Aorta (tissue), 5 donors: Measurements from ENCODE around the gene CDX1. TPM values are rescaled to one million over a fixed set of nuclear protein-coding genes. Genes with fewer than 3 reads are reported as not detected.

Experiments
- ATAC-seq: fragments of 200-7000 bp; cut with Tn5 transposase; one replicate; pipeline ENCODE4 v1.9.1; 2022; ENCODE audit warnings: moderate library complexity; ENCODE audit not compliant: low FRiP score
- DNase-seq, 2 donors: peaks; one replicate each; pipeline ENCODE4 v3.0.0-alpha.2; 2020
- H3K27ac ChIP-seq, 2 donors: one replicate each; pipeline ENCODE4 v1.5.1; 2013; ENCODE audit warnings: low read length in 2 of 2, mild to moderate bottlenecking in 2 of 2, moderate library complexity in 2 of 2, control low read depth in 1 of 2, inconsistent platforms in 1 of 2, low read depth in 1 of 2
- H3K27me3 ChIP-seq, 2 donors: one replicate each; pipeline ENCODE4 v1.6.1; 2013; ENCODE audit warnings: control low read depth in 1 of 2, low read length in 1 of 2, mild to moderate bottlenecking in 1 of 2, moderate library complexity in 1 of 2; ENCODE audit not compliant: insufficient read depth in 2 of 2, control insufficient read depth in 1 of 2
- H3K36me3 ChIP-seq, 2 donors: one replicate each; pipeline ENCODE4 v1.6.1; 2013; ENCODE audit warnings: control low read depth in 1 of 2, low read length in 1 of 2, mild to moderate bottlenecking in 1 of 2; ENCODE audit not compliant: insufficient read depth in 2 of 2, control insufficient read depth in 1 of 2
- H3K4me1 ChIP-seq, 2 donors: one replicate each; pipeline ENCODE4 v1.6.1; 2013; ENCODE audit warnings: low read length in 2 of 2, control low read depth in 1 of 2, mild to moderate bottlenecking in 1 of 2, moderate library complexity in 1 of 2; ENCODE audit not compliant: insufficient read depth in 2 of 2, control insufficient read depth in 1 of 2
- H3K4me3 ChIP-seq, 2 donors: one replicate each; pipeline ENCODE4 v1.5.1; 2013; ENCODE audit warnings: low read length in 2 of 2, control low read depth in 1 of 2, mild to moderate bottlenecking in 1 of 2
- H3K9me3 ChIP-seq: one replicate; pipeline ENCODE4 v1.6.1; 2013; ENCODE audit warnings: mild to moderate bottlenecking, low read length; ENCODE audit not compliant: control insufficient read depth
- WGBS, 2 donors: extraction: QIAGEN DNeasy Blood & Tissue Kit; methylation state at CpG; one replicate each; pipeline ENCODE4 v1.1.7; 2013; 5-methylcytosine and 5-hydroxymethylcytosine counted together
- intact Hi-C, 2 donors: fragments of 100-400 bp; cut with DNase I; formaldehyde crosslinking; loops; one replicate each; pipeline versions ENCODE4 v1.14.2 to v1.15.0; 2022
- polyA plus RNA-seq, 2 donors: library from polyadenylated mRNA; stranded (reverse); fragments of 200-250 nt; gene quantifications; one replicate each; pipeline ENCODE4 v1.2.3, GENCODE V29; 2013
- total RNA-seq, 2 donors: library from RNA; stranded (reverse); fragmentation: NEBNext Ultra II Directional; extraction: Animal tissue kit (Norgen Biotek cat#: 25700); gene quantifications; one replicate each; pipeline ENCODE4 v1.2.1, GENCODE V29; 2021
- donor health status: healthy with polysubstance abuse.
- donor health status: Bipolar disorder and iron deficiency.
- donor health status: DM: no; HTN: no; CAD: no.
- donor health status: DM: no; HTN: no; CAD: no.
- donor health status: DM: yes; HTN: yes; CAD: no.

Gene CDX1
- total and polyA plus RNA-seq, 4 donors: 0.69 to 30.2 TPM; not detected in 2

- peak; percentile 91 to 97 for DNase-seq
- peak overlapping the region in 1 of 2 donors; percentile 26 for H3K27ac ChIP-seq
- peaks cover 0 to 2% of the 10 kb centered on the region in 2 donors for H3K4me1 ChIP-seq
Observed at GRCh38 chr5:150161242-150162141, 5.1 kb upstream of the CDX1 start.

DNA sequence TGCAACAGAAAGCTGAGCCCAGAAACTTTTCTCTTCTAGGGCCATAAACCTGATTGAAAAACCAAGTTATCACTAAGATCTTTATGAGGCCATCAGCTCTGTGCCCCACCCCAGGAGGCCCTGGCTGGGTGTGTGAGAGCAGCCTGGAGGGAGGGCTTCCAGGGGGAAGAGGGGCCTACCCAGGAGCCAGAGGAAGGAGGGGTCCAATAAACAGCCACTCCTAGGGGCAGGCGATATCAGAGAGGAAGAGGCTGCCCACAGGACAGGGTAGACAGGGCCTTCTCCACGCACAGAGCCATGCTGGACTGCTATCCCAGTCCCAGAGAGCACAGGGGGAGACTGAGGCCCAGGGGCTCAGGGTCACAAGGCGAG, 4.5 kb upstream of the CDX1 start:
- H3K36me3 ChIP-seq: no peaks in the 10 kb centered on the region
- DNase-seq (no peak), ATAC-seq (no peak)
- H3K4me3 ChIP-seq: no peak overlapping the region
- 88 to 97% methylated on average over 3 of the region's 3 CpGs for WGBS, 2 donors
- H3K27ac ChIP-seq: no peak overlapping the region
- H3K4me1 ChIP-seq: peaks cover 0 to 2% of the 10 kb centered on the region in 2 donors
- intact Hi-C loops: no loop called here
- no peaks in the 10 kb centered on the region for H3K9me3 ChIP-seq
- no peaks in the 10 kb centered on the region for H3K27me3 ChIP-seq

More at GRCh38 chr5:150161242-150162141, 5.1 kb upstream of the CDX1 start:
- 44 to 48% methylated on average over 14 of the region's 14 CpGs for WGBS, 2 donors
- Histone ChIP-seq H3K27me3 (no peaks in the 10 kb centered on the region), H3K36me3 (no peaks in the 10 kb centered on the region), H3K9me3 (no peaks in the 10 kb centered on the region), H3K4me3 (no peak overlapping the region)
- peak; percentile 84 for ATAC-seq
- intact Hi-C loops: loop anchor here (1.0 to 2.0 kb wide), 3 partner anchors 31 to 57 kb away; no protein-coding TSS in a partner anchor

DNA sequence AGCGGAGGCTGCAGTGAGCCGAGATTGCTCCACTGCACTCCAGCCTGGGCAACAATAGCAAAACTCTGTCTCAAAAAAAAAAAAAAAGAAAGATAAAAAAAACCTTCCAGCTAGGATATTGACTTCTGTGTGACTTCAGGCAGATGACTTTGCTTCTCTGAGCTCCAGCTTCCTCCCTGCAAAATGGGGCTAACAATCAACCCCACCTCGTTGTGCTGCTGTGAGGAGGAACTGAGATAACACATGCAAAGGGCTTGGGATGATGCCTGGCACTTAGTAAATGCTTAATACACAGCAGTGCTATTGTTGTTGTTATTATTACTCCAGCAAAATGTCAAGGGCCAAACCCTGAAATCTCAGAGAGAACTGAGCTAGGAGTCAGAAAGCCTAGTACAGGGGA, 3.5 kb upstream of the CDX1 start:
- H3K4me1 ChIP-seq: peaks cover 0 to 2% of the 10 kb centered on the region in 2 donors
- no peaks in the 10 kb centered on the region for H3K9me3 ChIP-seq
- H3K27me3 ChIP-seq: no peaks in the 10 kb centered on the region
- H3K27ac ChIP-seq: no peak overlapping the region
- intact Hi-C loops: no loop called here
- H3K4me3 ChIP-seq: no peak overlapping the region
- no peaks in the 10 kb centered on the region for H3K36me3 ChIP-seq
- DNase-seq (no peak), ATAC-seq (no peak)
- WGBS, 2 donors: 40 to 54% methylated on average over 3 of the region's 3 CpGs

DNA sequence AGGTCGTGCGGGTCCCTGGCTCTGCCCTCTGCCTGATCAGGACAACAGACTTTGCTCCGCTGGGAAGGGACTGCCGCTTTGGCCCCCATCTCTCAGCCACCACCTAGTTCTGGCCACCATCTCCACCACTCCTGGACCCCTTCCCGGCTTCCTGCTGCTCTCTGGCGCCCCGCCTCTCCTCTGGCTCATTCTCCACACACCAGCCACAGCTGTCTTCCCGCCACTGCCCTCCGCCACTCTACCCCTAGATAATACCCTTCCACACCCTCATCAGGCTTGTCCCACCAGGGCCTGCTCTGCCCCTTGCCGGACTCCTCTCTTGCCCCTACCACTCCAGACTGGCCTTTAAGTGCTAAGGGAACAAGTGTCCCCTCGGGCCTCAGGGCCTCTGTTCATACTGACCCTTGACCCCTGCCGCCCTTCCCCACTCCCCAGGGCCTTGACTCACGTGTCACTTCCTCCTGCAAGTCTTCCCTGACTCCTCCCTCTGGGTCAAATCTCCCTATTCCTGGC, 3.0 kb upstream of the CDX1 start:
- peak; percentile 80 to 90 for DNase-seq
- ATAC-seq: peak; percentile 42
- H3K27ac ChIP-seq: no peak overlapping the region
- no peaks in the 10 kb centered on the region for H3K27me3 ChIP-seq
- intact Hi-C loops: no loop called here
- H3K36me3 ChIP-seq: no peaks in the 10 kb centered on the region
- H3K4me3 ChIP-seq: no peak overlapping the region
- WGBS, 2 donors: 11 to 16% methylated on average over 12 to 13 of the region's 13 CpGs
- H3K4me1 ChIP-seq: no peaks in the 10 kb centered on the region
- H3K9me3 ChIP-seq: no peaks in the 10 kb centered on the region

DNA sequence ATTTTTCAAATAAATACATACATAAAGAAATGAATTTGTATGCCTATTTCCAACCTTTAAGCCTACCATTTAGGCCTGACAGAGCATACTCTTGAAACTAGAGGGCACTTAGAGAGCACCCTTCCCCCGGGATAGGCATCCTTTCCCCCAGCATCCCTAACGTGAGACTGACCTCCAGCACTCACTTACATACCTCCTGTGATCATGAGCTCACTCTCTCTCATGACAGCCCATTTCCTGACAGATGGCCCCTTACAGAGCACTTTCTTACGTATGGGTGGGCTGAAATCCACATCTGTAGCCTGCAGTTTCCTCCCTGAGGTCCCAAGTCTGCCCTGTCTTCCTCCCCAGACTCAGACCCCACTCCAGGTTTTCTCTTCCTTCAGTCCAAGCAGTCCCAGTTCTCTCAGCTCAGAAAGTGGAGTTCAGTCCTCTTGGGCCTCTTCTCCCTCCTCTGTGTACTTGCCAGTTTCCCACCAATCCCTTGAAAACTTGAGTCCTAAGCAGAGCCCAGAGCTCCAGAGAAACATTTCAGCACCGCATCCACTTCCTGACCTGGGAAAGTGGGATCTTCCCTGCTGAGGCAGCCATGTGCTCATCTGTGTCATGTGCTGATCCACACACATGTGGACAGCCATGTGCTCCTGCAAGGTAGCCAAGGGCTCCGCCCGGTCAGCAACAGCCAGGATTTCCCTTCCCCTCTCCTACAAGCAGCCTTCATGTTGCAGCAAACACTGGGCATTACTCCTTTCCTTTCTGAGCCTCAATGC, 2.2 kb upstream of the CDX1 start:
- no peak for ATAC-seq
- DNase-seq: no peak
- no peak overlapping the region for H3K27ac ChIP-seq
- H3K36me3 ChIP-seq: no peaks in the 10 kb centered on the region
- 67 to 68% methylated on average over 6 of the region's 6 CpGs for WGBS, 2 donors
- no peak overlapping the region for H3K4me3 ChIP-seq
- intact Hi-C loops: no loop called here
- no peaks in the 10 kb centered on the region for H3K27me3 ChIP-seq
- H3K9me3 ChIP-seq: no peaks in the 10 kb centered on the region
- no peaks in the 10 kb centered on the region for H3K4me1 ChIP-seq

- Histone ChIP-seq H3K36me3 (no peaks in the 10 kb centered on the region), H3K27me3 (no peaks in the 10 kb centered on the region), H3K4me1 (no peaks in the 10 kb centered on the region), H3K27ac (no peak overlapping the region), H3K9me3 (no peaks in the 10 kb centered on the region), H3K4me3 (no peak overlapping the region)
- 84 to 88% methylated on average over 26 to 27 of the region's 27 CpGs for WGBS, 2 donors
- intact Hi-C loops: no loop called here
- no peak for DNase-seq
- no peak for ATAC-seq
Observed at GRCh38 chr5:150166037-150166649, 435 bp upstream of the CDX1 start.

GRCh38 chr5:150167512-150167850, 903 bp downstream of the CDX1 start:
- H3K27ac ChIP-seq: no peak overlapping the region
- DNase-seq (no peak), ATAC-seq (no peak)
- WGBS, 2 donors: 93 to 95% methylated on average over 15 of the region's 15 CpGs
- no peaks in the 10 kb centered on the region for H3K36me3 ChIP-seq
- H3K9me3 ChIP-seq: no peaks in the 10 kb centered on the region
- no peaks in the 10 kb centered on the region for H3K4me1 ChIP-seq
- no peak overlapping the region for H3K4me3 ChIP-seq
- H3K27me3 ChIP-seq: no peaks in the 10 kb centered on the region
- intact Hi-C loops: no loop called here

DNA sequence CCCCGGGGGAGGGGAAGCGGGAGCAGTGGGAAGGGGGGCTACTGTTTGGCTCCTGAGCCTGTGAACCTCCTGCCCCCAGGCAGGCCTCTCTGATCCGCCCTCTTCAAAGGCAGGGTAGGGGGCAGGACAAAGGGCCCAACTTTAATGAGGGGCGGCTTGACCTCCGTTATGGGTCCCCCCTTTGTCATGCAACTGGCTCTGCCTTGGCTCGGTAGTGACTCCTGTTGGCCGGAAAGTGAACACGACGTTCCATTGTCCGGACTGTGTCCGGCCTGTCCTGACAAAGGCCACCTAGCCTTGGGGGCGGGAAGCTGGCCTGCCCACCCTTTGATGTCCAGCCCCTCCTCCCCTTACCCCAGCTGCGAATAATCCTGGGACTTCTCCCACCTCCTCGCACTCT, 1.3 kb downstream of the CDX1 start:
- no peaks in the 10 kb centered on the region for H3K27me3 ChIP-seq
- no peak overlapping the region for H3K27ac ChIP-seq
- no peaks in the 10 kb centered on the region for H3K4me1 ChIP-seq
- no peaks in the 10 kb centered on the region for H3K9me3 ChIP-seq
- H3K4me3 ChIP-seq: no peak overlapping the region
- intact Hi-C loops: no loop called here
- ATAC-seq: no peak
- 92 to 99% methylated on average over 12 to 14 of the region's 14 CpGs for WGBS, 2 donors
- no peaks in the 10 kb centered on the region for H3K36me3 ChIP-seq
- DNase-seq: no peak
